ENCODE results near the gene DDX4.
A peak's percentile ranks its signal among the peaks of the same experiment; 100 is the strongest.

DNA sequence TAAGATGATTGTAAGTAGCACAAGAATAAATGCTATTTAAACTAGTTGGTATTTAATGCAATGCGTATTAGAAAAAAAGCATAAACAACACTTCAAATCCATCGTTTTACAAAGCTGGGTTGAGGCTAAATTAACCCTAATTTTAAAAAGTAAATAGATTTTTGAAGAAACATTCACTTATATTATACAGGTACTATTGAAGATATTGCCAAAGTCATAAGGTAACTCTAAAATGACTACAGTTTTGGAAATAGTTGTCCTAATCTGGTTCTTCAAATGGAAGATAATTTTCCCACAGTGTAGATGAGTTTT, 45.8 kb upstream of the DDX4 start:
- TF ChIP-seq, protein P1, sequence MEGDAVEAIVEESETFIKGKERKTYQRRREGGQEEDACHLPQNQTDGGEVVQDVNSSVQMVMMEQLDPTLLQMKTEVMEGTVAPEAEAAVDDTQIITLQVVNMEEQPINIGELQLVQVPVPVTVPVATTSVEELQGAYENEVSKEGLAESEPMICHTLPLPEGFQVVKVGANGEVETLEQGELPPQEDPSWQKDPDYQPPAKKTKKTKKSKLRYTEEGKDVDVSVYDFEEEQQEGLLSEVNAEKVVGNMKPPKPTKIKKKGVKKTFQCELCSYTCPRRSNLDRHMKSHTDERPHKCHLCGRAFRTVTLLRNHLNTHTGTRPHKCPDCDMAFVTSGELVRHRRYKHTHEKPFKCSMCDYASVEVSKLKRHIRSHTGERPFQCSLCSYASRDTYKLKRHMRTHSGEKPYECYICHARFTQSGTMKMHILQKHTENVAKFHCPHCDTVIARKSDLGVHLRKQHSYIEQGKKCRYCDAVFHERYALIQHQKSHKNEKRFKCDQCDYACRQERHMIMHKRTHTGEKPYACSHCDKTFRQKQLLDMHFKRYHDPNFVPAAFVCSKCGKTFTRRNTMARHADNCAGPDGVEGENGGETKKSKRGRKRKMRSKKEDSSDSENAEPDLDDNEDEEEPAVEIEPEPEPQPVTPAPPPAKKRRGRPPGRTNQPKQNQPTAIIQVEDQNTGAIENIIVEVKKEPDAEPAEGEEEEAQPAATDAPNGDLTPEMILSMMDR (conservative IDR thresholded peaks at IDR 0.05; ENCODE audit: low read length), result peak; percentile 38; the same call in 1 of the 2 replicates
- TF ChIP-seq EZH2phosphoT487 (IDR thresholded peaks at IDR 0.05; ENCODE audit: borderline replicate concordance, low read depth, low read length), result no peak

Measured in OCI-LY7 (cell line).